IMR-90 (cell line): ENCODE measurements around the gene DMRT3. TPM values are rescaled to one million over a fixed set of nuclear protein-coding genes. Genes with fewer than 3 reads are reported as not detected.

Experiments
- ATAC-seq: fragments of 200-7000 bp; cut with Tn5 transposase; 2 replicates; pipeline ENCODE4 v1.9.1; 2020; ENCODE audit warnings: low read depth, mild to moderate bottlenecking, moderate library complexity
- BruUV-seq: library from RNA; stranded (reverse); fragments of 400-500 nt; replicated peaks from 2 replicates; lab custom pipeline; 2021; lab: Mats Ljungman, UMichigan
- CTCF ChIA-PET: fragments of 300-600 bp; formaldehyde crosslinking; extraction: SDS; loops from one replicate; lab custom pipeline; 2021; ENCODE audit warnings: antibody characterized with exemption; lab: Yijun Ruan, JAX
- POLR2A ChIA-PET: fragments of 300-600 bp; sonication (Branson Sonifier 250); formaldehyde crosslinking; loops from one replicate; lab custom pipeline; 2022; ENCODE audit warnings: antibody characterized with exemption; ENCODE audit not compliant: unreplicated experiment; lab: Charles Lee
- DNase-seq: peaks from one replicate; pipeline ENCODE4 v3.0.0; 2013
- H2AFZ ChIP-seq: replicated peaks from 2 replicates; pipeline ENCODE3; 2013; ENCODE audit warnings: low read length, mild to moderate bottlenecking; ENCODE audit not compliant: poor library complexity
- H2AK5ac ChIP-seq: 2 replicates; pipeline ENCODE4 v1.6.1; 2013; ENCODE audit warnings: low read depth, low read length, inconsistent platforms
- H2AK9ac ChIP-seq: replicated peaks from 2 replicates; pipeline ENCODE3; 2013; ENCODE audit warnings: mild to moderate bottlenecking, low read depth, low read length, moderate library complexity; ENCODE audit not compliant: poor library complexity
- H2BK120ac ChIP-seq: 2 replicates; pipeline ENCODE4 v1.6.1; 2013; ENCODE audit warnings: low read depth, low read length, inconsistent platforms
- H2BK15ac ChIP-seq: 3 replicates; pipeline ENCODE4 v1.6.1; 2013; ENCODE audit warnings: low read depth, low read length, inconsistent platforms
- H2BK20ac ChIP-seq: 2 replicates; pipeline ENCODE4 v1.6.1; 2013; ENCODE audit warnings: low read depth, mild to moderate bottlenecking, inconsistent platforms, low read length, moderate library complexity
- H2BK5ac ChIP-seq: 2 replicates; pipeline ENCODE4 v1.6.1; 2013; ENCODE audit warnings: mild to moderate bottlenecking, low read depth, low read length, inconsistent platforms; ENCODE audit not compliant: poor library complexity, severe bottlenecking
- H3K14ac ChIP-seq: replicated peaks from 2 replicates; pipeline ENCODE4 v1.6.1; 2013; ENCODE audit warnings: low read depth, low read length, inconsistent platforms
- H3K18ac ChIP-seq: 2 replicates; pipeline ENCODE4 v1.6.1; 2013; ENCODE audit warnings: low read depth, low read length, control low read depth
- H3K23ac ChIP-seq: 2 replicates; pipeline ENCODE4 v1.6.1; 2013; ENCODE audit warnings: low read depth, low read length, inconsistent platforms
- H3K27ac ChIP-seq: 2 replicates; pipeline ENCODE4 v1.5.1; 2013; ENCODE audit warnings: mild to moderate bottlenecking, control low read depth, low read length; ENCODE audit not compliant: insufficient read depth
- H3K27me3 ChIP-seq: 2 replicates; pipeline ENCODE4 v1.6.1; 2013; ENCODE audit warnings: low read length; ENCODE audit not compliant: control insufficient read depth, insufficient read depth
- H3K36me3 ChIP-seq: 2 replicates; pipeline ENCODE4 v1.6.1; 2013; ENCODE audit warnings: low read length, mixed read lengths; ENCODE audit not compliant: control insufficient read depth, insufficient read depth
- H3K4ac ChIP-seq: 2 replicates; pipeline ENCODE4 v1.6.1; 2013; ENCODE audit warnings: low read depth, low read length, inconsistent platforms
- H3K4me1 ChIP-seq: 2 replicates; pipeline ENCODE4 v1.6.1; 2013; ENCODE audit warnings: low read length, mixed read lengths; ENCODE audit not compliant: control insufficient read depth, insufficient read depth
- H3K4me2 ChIP-seq: 2 replicates; pipeline ENCODE4 v1.6.1; 2013; ENCODE audit warnings: low read depth, mild to moderate bottlenecking, control low read depth, low read length, moderate library complexity
- H3K4me3 ChIP-seq: 2 replicates; pipeline ENCODE4 v1.5.1; 2013; ENCODE audit warnings: low read depth, mild to moderate bottlenecking, control low read depth, low read length, moderate library complexity; ENCODE audit not compliant: insufficient read depth
- H3K56ac ChIP-seq: 2 replicates; pipeline ENCODE4 v1.6.1; 2013; ENCODE audit warnings: low read length, inconsistent platforms; ENCODE audit not compliant: insufficient read depth; ENCODE audit errors: extremely low read depth
- H3K79me1 ChIP-seq, 2 experiments: 2 replicates each; pipeline ENCODE4 v1.6.1; 2013; ENCODE audit warnings: low read length in 2 of 2, inconsistent platforms in 1 of 2, low read depth in 1 of 2
- H3K9ac ChIP-seq: 2 replicates; pipeline ENCODE4 v1.6.1; 2013; ENCODE audit warnings: low read depth, low read length, control low read depth
- H3K9me1 ChIP-seq: 2 replicates; pipeline ENCODE4 v1.6.1; 2013; ENCODE audit warnings: low read length, inconsistent platforms; ENCODE audit not compliant: insufficient read depth
- H3K9me3 ChIP-seq: 2 replicates; pipeline ENCODE4 v1.6.1; 2013; ENCODE audit warnings: low read length; ENCODE audit not compliant: control insufficient read depth, insufficient read depth
- H4K20me1 ChIP-seq: 2 replicates; pipeline ENCODE4 v1.6.1; 2013; ENCODE audit warnings: low read length, inconsistent platforms; ENCODE audit not compliant: insufficient read depth
- H4K5ac ChIP-seq: 2 replicates; pipeline ENCODE4 v1.6.1; 2013; ENCODE audit warnings: mild to moderate bottlenecking, low read depth, low read length, control low read depth
- H4K8ac ChIP-seq, 2 experiments: 2 replicates each; pipeline ENCODE4 v1.6.1; 2013; ENCODE audit warnings: low read depth in 2 of 2, low read length in 2 of 2, control low read depth in 1 of 2, inconsistent platforms in 1 of 2
- H4K91ac ChIP-seq: 2 replicates; pipeline ENCODE4 v1.6.1; 2013; ENCODE audit warnings: low read depth, low read length, inconsistent platforms; ENCODE audit not compliant: insufficient read depth
- CEBPB ChIP-seq: IDR thresholded peaks from 2 replicates; pipeline ENCODE4 v1.6.1; 2012; ENCODE audit warnings: low read depth, low read length, improper control_type of control experiment
- CHD1 ChIP-seq: IDR thresholded peaks from 2 replicates; pipeline ENCODE4 v1.6.1; 2012; ENCODE audit warnings: low read depth, low read length, improper control_type of control experiment
- FOS ChIP-seq: fragments of 150-350 bp; IDR thresholded peaks from 2 replicates; pipeline ENCODE4 v1.6.1; 2016; ENCODE audit warnings: low read depth, low read length
- MAFK ChIP-seq: IDR thresholded peaks from 2 replicates; pipeline ENCODE4 v1.6.1; 2012; ENCODE audit warnings: low read depth, low read length, improper control_type of control experiment
- MXI1 ChIP-seq: IDR thresholded peaks from 2 replicates; pipeline ENCODE4 v1.6.1; 2012; ENCODE audit warnings: low read depth, mild to moderate bottlenecking, low read length, moderate library complexity, borderline replicate concordance
- NFE2L2 ChIP-seq: fragments of 150-350 bp; IDR thresholded peaks from 2 replicates; pipeline ENCODE4 v1.6.1; 2016; ENCODE audit warnings: low read depth, mild to moderate bottlenecking, low read length
- POLR2A ChIP-seq: IDR thresholded peaks from 2 replicates; pipeline ENCODE4 v1.6.1; 2012; ENCODE audit warnings: mild to moderate bottlenecking, low read depth, low read length
- RAD21 ChIP-seq: IDR thresholded peaks from 2 replicates; pipeline ENCODE4 v1.6.1; 2012; ENCODE audit warnings: low read length, improper control_type of control experiment
- RFX5 ChIP-seq: IDR thresholded peaks from 2 replicates; pipeline ENCODE4 v1.8.0; 2012; ENCODE audit warnings: low read depth, mild to moderate bottlenecking, low read length, moderate library complexity
- SMC3 ChIP-seq: fragments of 150-350 bp; IDR thresholded peaks from 2 replicates; pipeline ENCODE4 v1.6.1; 2016; ENCODE audit warnings: low read depth, mild to moderate bottlenecking, antibody characterized with exemption, low read length, moderate library complexity
- WGBS, 2 experiments: methylation state at CpG; one replicate each; pipeline versions ENCODE4 v1.1.5 to v1.1.7; 2013; ENCODE audit warnings: missing lambda C conversion rate in 2 of 2; ENCODE audit not compliant: insufficient read length in 1 of 2; ENCODE audit errors: extremely low coverage in 2 of 2; 5-methylcytosine and 5-hydroxymethylcytosine counted together
- dilution Hi-C: fragments of 300-500 bp; cut with HindIII; formaldehyde crosslinking; loops from one replicate; pipeline ENCODE4 v1.14.3; 2018; ENCODE audit warnings: low sequenced_read_pairs; ENCODE audit not compliant: unreplicated experiment
- in situ Hi-C: fragments of 300-500 bp; cut with MboI; formaldehyde crosslinking; loops from 3 replicates; pipeline ENCODE4 v1.14.3; 2019; ENCODE audit warnings: low sequenced_read_pairs, inconsistent platforms, mixed read lengths
- intact Hi-C: fragments of 100-400 bp; cut with micrococcal nuclease; formaldehyde crosslinking; loops from 2 replicates; pipeline ENCODE4 v1.10.0; 2022
- polyA plus RNA-seq, 3 experiments: library from polyadenylated mRNA; depleted of rRNA; stranded (reverse); fragments of >200 nt; gene quantifications; 2 replicates each; pipeline ENCODE4 v1.2.3, GENCODE V29; 2012; ENCODE audit warnings: low replicate concordance in 1 of 3
- total RNA-seq: library from RNA; depleted of rRNA; stranded (reverse); fragments of >200 nt; gene quantifications from 2 replicates; pipeline ENCODE4 v1.2.3, GENCODE V29; 2012
- TF ChIP-seq, protein P1 (sequence below): fragments of 150-350 bp; IDR thresholded peaks from 2 replicates; pipeline ENCODE4 v1.6.1; 2017; ENCODE audit warnings: mild to moderate bottlenecking, antibody characterized with exemption, low read length, low read depth
- TF ChIP-seq, protein P2 (sequence below): conservative IDR thresholded peaks from 2 replicates; pipeline ENCODE4 v1.5.1; 2012; ENCODE audit warnings: mild to moderate bottlenecking, low read depth, low read length, improper control_type of control experiment
- TF ChIP-seq, protein P3 (sequence below): fragments of 150-350 bp; IDR thresholded peaks from 2 replicates; pipeline ENCODE4 v1.6.1; 2016; ENCODE audit warnings: low read depth, mild to moderate bottlenecking, low read length, moderate library complexity, borderline replicate concordance

The DMRT3 gene
- total and polyA plus RNA-seq, 2 of the 4 experiments (the other 2 are of a cell fraction): not detected

DNA sequence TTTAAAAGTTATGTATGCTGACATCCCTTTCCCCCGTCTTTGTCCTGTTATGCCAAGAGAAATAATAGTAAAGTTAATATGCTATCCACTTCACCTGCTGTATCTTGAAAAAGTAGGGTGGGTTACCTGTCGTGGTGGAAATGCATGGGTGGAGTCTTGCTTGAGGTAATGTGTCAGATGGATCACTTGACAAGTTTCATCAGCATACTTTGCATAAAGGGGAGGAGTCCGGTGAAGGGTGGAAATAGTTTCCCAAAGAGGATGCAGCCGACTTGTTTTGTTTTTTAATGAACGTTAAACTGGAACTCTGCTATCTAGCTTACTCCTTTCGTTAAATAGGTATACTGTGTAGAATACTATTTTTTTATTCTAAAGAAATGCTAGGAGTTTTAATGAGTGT is 9.0 kb upstream of the DMRT3 start:
- no peak overlapping the region for H3K14ac ChIP-seq
- no peak overlapping the region for H3K4ac ChIP-seq
- H3K9ac ChIP-seq: no peak overlapping the region
- H2AK5ac ChIP-seq: no peak overlapping the region
- H2BK20ac ChIP-seq: no peak overlapping the region
- POLR2A ChIA-PET: no interaction called here
- H4K5ac ChIP-seq: no peak overlapping the region
- dilution Hi-C loops (no loop called here), in situ Hi-C loops (no loop called here), intact Hi-C loops (no loop called here)
- H2AK9ac ChIP-seq: no peak overlapping the region
- H3K23ac ChIP-seq: no peak overlapping the region
- H3K36me3 ChIP-seq: no peaks in the 10 kb centered on the region
- H4K8ac ChIP-seq: no peak overlapping the region
- H3K27ac ChIP-seq: no peak overlapping the region
- H3K27me3 ChIP-seq: peaks cover 49% of the 10 kb centered on the region
- 0% methylated on average over 1 of the region's 6 CpGs; no CpG with 5 or more reads in 1 of the 2 experiments for WGBS, 2 experiments
- H3K4me2 ChIP-seq: no peak overlapping the region
- no peak overlapping the region for H3K18ac ChIP-seq
- no peak overlapping the region for H3K56ac ChIP-seq
- H3K4me1 ChIP-seq: no peaks in the 10 kb centered on the region; the same call in 1 of the 2 replicates
- H2AFZ ChIP-seq: no peak overlapping the region
- no peaks in the 10 kb centered on the region for H3K9me1 ChIP-seq
- H3K79me1 ChIP-seq: no peaks in the 10 kb centered on the region
- no peak overlapping the region for H2BK15ac ChIP-seq
- no peaks in the 10 kb centered on the region for H4K20me1 ChIP-seq
- TF ChIP-seq MXI1 (no peak), RAD21 (no peak), SMC3 (no peak), RFX5 (no peak), POLR2A (no peak), NFE2L2 (no peak), CHD1 (no peak), MAFK (no peak), FOS (no peak), CEBPB (no peak)
- TF ChIP-seq, protein P1, sequence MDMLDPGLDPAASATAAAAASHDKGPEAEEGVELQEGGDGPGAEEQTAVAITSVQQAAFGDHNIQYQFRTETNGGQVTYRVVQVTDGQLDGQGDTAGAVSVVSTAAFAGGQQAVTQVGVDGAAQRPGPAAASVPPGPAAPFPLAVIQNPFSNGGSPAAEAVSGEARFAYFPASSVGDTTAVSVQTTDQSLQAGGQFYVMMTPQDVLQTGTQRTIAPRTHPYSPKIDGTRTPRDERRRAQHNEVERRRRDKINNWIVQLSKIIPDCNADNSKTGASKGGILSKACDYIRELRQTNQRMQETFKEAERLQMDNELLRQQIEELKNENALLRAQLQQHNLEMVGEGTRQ: no peak
- TF ChIP-seq, protein P2, sequence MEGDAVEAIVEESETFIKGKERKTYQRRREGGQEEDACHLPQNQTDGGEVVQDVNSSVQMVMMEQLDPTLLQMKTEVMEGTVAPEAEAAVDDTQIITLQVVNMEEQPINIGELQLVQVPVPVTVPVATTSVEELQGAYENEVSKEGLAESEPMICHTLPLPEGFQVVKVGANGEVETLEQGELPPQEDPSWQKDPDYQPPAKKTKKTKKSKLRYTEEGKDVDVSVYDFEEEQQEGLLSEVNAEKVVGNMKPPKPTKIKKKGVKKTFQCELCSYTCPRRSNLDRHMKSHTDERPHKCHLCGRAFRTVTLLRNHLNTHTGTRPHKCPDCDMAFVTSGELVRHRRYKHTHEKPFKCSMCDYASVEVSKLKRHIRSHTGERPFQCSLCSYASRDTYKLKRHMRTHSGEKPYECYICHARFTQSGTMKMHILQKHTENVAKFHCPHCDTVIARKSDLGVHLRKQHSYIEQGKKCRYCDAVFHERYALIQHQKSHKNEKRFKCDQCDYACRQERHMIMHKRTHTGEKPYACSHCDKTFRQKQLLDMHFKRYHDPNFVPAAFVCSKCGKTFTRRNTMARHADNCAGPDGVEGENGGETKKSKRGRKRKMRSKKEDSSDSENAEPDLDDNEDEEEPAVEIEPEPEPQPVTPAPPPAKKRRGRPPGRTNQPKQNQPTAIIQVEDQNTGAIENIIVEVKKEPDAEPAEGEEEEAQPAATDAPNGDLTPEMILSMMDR: no peak
- TF ChIP-seq, protein P3, sequence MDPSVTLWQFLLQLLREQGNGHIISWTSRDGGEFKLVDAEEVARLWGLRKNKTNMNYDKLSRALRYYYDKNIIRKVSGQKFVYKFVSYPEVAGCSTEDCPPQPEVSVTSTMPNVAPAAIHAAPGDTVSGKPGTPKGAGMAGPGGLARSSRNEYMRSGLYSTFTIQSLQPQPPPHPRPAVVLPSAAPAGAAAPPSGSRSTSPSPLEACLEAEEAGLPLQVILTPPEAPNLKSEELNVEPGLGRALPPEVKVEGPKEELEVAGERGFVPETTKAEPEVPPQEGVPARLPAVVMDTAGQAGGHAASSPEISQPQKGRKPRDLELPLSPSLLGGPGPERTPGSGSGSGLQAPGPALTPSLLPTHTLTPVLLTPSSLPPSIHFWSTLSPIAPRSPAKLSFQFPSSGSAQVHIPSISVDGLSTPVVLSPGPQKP: no peak
- no peak for DNase-seq
- no peak overlapping the region for H3K4me3 ChIP-seq
- no peak overlapping the region for H2BK5ac ChIP-seq
- no peak for ATAC-seq
- CTCF ChIA-PET: no interaction called here
- peaks cover 12% of the 10 kb centered on the region; the same call in 1 of the 2 replicates for H3K9me3 ChIP-seq
- no TSS peak for BruUV-seq
- H4K91ac ChIP-seq: no peak overlapping the region
- no peak overlapping the region for H2BK120ac ChIP-seq
